ENCODE data around the gene TTYH3.

The TTYH3 gene

GRCh38 chr7:2659556-2660358 is 28.0 kb downstream of the TTYH3 start:
- TF ChIP-seq CTCF (IDR thresholded peaks at IDR 0.05) = no peak
- H3K36me3 ChIP-seq = peaks cover 8 to 77% (median 46%) of the 10 kb centered on the region in 3 donors
- peaks cover 0 to 12% (median 7%) of the 10 kb centered on the region in 4 donors for H3K4me1 ChIP-seq
- H3K27ac ChIP-seq = no peak overlapping the region
- no peak overlapping the region for H3K4me3 ChIP-seq
- H3K9me3 ChIP-seq = no peaks in the 10 kb centered on the region
- intact Hi-C loops (cut with DNase I; ENCODE audit: low total_unique reads) = no loop called here
- no peaks in the 10 kb centered on the region for H3K27me3 ChIP-seq
- DNase-seq = no peak

GRCh38 chr7:2660359-2661095 is 28.7 kb downstream of the TTYH3 start:
- Histone ChIP-seq H3K36me3 (peaks cover 8 to 71% (median 44%) of the 10 kb centered on the region in 3 donors), H3K27ac (no peak overlapping the region), H3K27me3 (no peaks in the 10 kb centered on the region), H3K4me3 (no peak overlapping the region), H3K9me3 (no peaks in the 10 kb centered on the region), H3K4me1 (peaks cover 0 to 12% (median 7%) of the 10 kb centered on the region in 4 donors)
- DNase-seq = no peak
- TF ChIP-seq CTCF (IDR thresholded peaks at IDR 0.05) = no peak
- intact Hi-C loops (cut with DNase I; ENCODE audit: low total_unique reads) = no loop called here

GRCh38 chr7:2661096-2661449 is 29.3 kb downstream of the TTYH3 start:
- Histone ChIP-seq H3K4me1 (peaks cover 0 to 12% (median 7%) of the 10 kb centered on the region in 4 donors), H3K27me3 (no peaks in the 10 kb centered on the region), H3K27ac (no peak overlapping the region), H3K36me3 (peaks cover 8 to 65% (median 38%) of the 10 kb centered on the region in 3 donors), H3K4me3 (no peak overlapping the region), H3K9me3 (no peaks in the 10 kb centered on the region)
- DNase-seq = no peak
- no peak for TF ChIP-seq CTCF (IDR thresholded peaks at IDR 0.05)
- intact Hi-C loops (cut with DNase I; ENCODE audit: low total_unique reads) = no loop called here

GRCh38 chr7:2661602-2662272 is 30.0 kb downstream of the TTYH3 start:
- no peak overlapping the region for H3K4me3 ChIP-seq
- H3K9me3 ChIP-seq = no peaks in the 10 kb centered on the region
- H3K36me3 ChIP-seq = peaks cover 2 to 59% (median 37%) of the 10 kb centered on the region in 3 donors
- no peak for TF ChIP-seq CTCF (IDR thresholded peaks at IDR 0.05)
- intact Hi-C loops (cut with DNase I; ENCODE audit: low total_unique reads) = no loop called here
- DNase-seq = no peak
- no peak overlapping the region for H3K27ac ChIP-seq
- peaks cover 0 to 12% (median 7%) of the 10 kb centered on the region in 4 donors for H3K4me1 ChIP-seq
- H3K27me3 ChIP-seq = no peaks in the 10 kb centered on the region

- TF ChIP-seq CTCF (IDR thresholded peaks at IDR 0.05) = no peak
- Histone ChIP-seq H3K9me3 (no peaks in the 10 kb centered on the region), H3K4me3 (no peak overlapping the region), H3K4me1 (peaks cover 0 to 12% (median 7%) of the 10 kb centered on the region in 4 donors), H3K36me3 (peaks cover 0 to 51% (median 37%) of the 10 kb centered on the region in 3 donors), H3K27ac (no peak overlapping the region), H3K27me3 (no peaks in the 10 kb centered on the region)
- intact Hi-C loops (cut with DNase I; ENCODE audit: low total_unique reads) = no loop called here
- DNase-seq = no peak
These were observed 30.7 kb downstream of the TTYH3 start for GRCh38 chr7:2662273-2663120.
